Loucy (cell line): ENCODE data around the gene RAD51B.
"Not testable (repeated sequence)": the region's sequence is repeated elsewhere in the genome, so short reads cannot be mapped to it uniquely, and the experiment has no call there.

Experiments used
- H2AFZ ChIP-seq: fragments of 200-600 bp; sonication (generic); 2 replicates; pipeline ENCODE4 v1.6.0; 2016; ENCODE audit warnings: antibody characterized with exemption, mild to moderate bottlenecking, low read length, moderate library complexity
- H3F3A ChIP-seq: fragments of 200-600 bp; 2 replicates; pipeline ENCODE4 v1.6.0; 2016; ENCODE audit warnings: antibody characterized with exemption, low read depth, mild to moderate bottlenecking
- H3K27me3 ChIP-seq: fragments of 200-600 bp; sonication (generic); 2 replicates; pipeline ENCODE4 v1.6.1; 2014; ENCODE audit warnings: low read length, mild to moderate bottlenecking; ENCODE audit not compliant: insufficient read depth, poor library complexity, severe bottlenecking
- H3K36me3 ChIP-seq: fragments of 200-600 bp; sonication (generic); 2 replicates; pipeline ENCODE4 v1.6.1; 2016; ENCODE audit warnings: low read length; ENCODE audit not compliant: insufficient read depth
- H3K4me1 ChIP-seq: fragments of 200-600 bp; sonication (generic); 2 replicates; pipeline ENCODE4 v1.5.1; 2014; ENCODE audit warnings: low read length, mild to moderate bottlenecking; ENCODE audit not compliant: insufficient read depth, poor library complexity, severe bottlenecking
- H3K4me2 ChIP-seq: fragments of 200-600 bp; sonication (generic); 2 replicates; pipeline ENCODE4 v1.6.0; 2014; ENCODE audit warnings: antibody characterized with exemption, low read length, low read depth, mild to moderate bottlenecking; ENCODE audit not compliant: poor library complexity, severe bottlenecking
- H3K4me3 ChIP-seq: fragments of 200-600 bp; sonication (generic); 2 replicates; pipeline ENCODE4 v1.5.1; 2014; ENCODE audit warnings: low read length, mild to moderate bottlenecking, mixed read lengths; ENCODE audit not compliant: poor library complexity, severe bottlenecking
- H3K79me2 ChIP-seq: fragments of 200-600 bp; sonication (generic); 2 replicates; pipeline ENCODE4 v1.6.1; 2014; ENCODE audit warnings: low read length; ENCODE audit not compliant: insufficient read depth
- H3K9ac ChIP-seq: fragments of 200-600 bp; sonication (generic); 2 replicates; pipeline ENCODE4 v1.6.0; 2014; ENCODE audit warnings: mild to moderate bottlenecking, low read depth, low read length, moderate library complexity; ENCODE audit not compliant: poor library complexity, severe bottlenecking
- H3K9me2 ChIP-seq: fragments of 200-600 bp; sonication (generic); replicated peaks from 2 replicates; pipeline ENCODE4 v1.6.1; 2016; ENCODE audit warnings: low read depth, low read length, mixed read lengths
- H3K9me3 ChIP-seq: fragments of 200-600 bp; sonication (generic); 2 replicates; pipeline ENCODE4 v1.6.1; 2014; ENCODE audit warnings: mild to moderate bottlenecking, antibody characterized with exemption, low read length, low read depth; ENCODE audit not compliant: insufficient read depth
- H4K20me1 ChIP-seq: fragments of 200-600 bp; sonication (generic); 2 replicates; pipeline ENCODE4 v1.6.0; 2014; ENCODE audit warnings: antibody characterized with exemption, low read length, mild to moderate bottlenecking; ENCODE audit not compliant: insufficient read depth, poor library complexity, severe bottlenecking
- EZH2phosphoT487 ChIP-seq: fragments of 200-600 bp; IDR thresholded peaks from 2 replicates; pipeline ENCODE4 v1.6.1; 2018; ENCODE audit warnings: antibody characterized with exemption, mild to moderate bottlenecking, moderate library complexity, borderline replicate concordance
- TF ChIP-seq, protein P1 (sequence below): fragments of 200-600 bp; sonication (generic); conservative IDR thresholded peaks from 2 replicates; pipeline ENCODE4 v1.5.1; 2014; ENCODE audit warnings: mild to moderate bottlenecking, antibody characterized with exemption, low read length

The RAD51B gene

GRCh38 chr14:68427550-68427890, 607.9 kb downstream of the RAD51B start:
- H3F3A ChIP-seq: no peaks in the 10 kb centered on the region
- H3K4me3 ChIP-seq: no peak overlapping the region
- H3K9ac ChIP-seq: no peak overlapping the region
- TF ChIP-seq, protein P1, sequence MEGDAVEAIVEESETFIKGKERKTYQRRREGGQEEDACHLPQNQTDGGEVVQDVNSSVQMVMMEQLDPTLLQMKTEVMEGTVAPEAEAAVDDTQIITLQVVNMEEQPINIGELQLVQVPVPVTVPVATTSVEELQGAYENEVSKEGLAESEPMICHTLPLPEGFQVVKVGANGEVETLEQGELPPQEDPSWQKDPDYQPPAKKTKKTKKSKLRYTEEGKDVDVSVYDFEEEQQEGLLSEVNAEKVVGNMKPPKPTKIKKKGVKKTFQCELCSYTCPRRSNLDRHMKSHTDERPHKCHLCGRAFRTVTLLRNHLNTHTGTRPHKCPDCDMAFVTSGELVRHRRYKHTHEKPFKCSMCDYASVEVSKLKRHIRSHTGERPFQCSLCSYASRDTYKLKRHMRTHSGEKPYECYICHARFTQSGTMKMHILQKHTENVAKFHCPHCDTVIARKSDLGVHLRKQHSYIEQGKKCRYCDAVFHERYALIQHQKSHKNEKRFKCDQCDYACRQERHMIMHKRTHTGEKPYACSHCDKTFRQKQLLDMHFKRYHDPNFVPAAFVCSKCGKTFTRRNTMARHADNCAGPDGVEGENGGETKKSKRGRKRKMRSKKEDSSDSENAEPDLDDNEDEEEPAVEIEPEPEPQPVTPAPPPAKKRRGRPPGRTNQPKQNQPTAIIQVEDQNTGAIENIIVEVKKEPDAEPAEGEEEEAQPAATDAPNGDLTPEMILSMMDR: no peak
- no peak for TF ChIP-seq EZH2phosphoT487
- no peak overlapping the region for H3K4me2 ChIP-seq
- H3K9me2 ChIP-seq: no peaks in the 10 kb centered on the region
- H3K79me2 ChIP-seq: no peaks in the 10 kb centered on the region
- no peaks in the 10 kb centered on the region for H3K27me3 ChIP-seq
- H3K36me3 ChIP-seq: no peaks in the 10 kb centered on the region
- no peaks in the 10 kb centered on the region for H3K9me3 ChIP-seq
- H2AFZ ChIP-seq: no peak overlapping the region
- H4K20me1 ChIP-seq: no peaks in the 10 kb centered on the region
- peaks cover 7% of the 10 kb centered on the region for H3K4me1 ChIP-seq

- H2AFZ ChIP-seq, H3K36me3 ChIP-seq, H3K9me3 ChIP-seq, H3K79me2 ChIP-seq, H3K4me1 ChIP-seq, H3K9ac ChIP-seq, H3F3A ChIP-seq, H3K4me3 ChIP-seq, H3K27me3 ChIP-seq, H3K9me2 ChIP-seq, H3K4me2 ChIP-seq, H4K20me1 ChIP-seq: not testable (repeated sequence)
These were observed 609.3 kb downstream of the RAD51B start for GRCh38 chr14:68428900-68429299.

- not testable (repeated sequence) for H3K27me3 ChIP-seq, H3K9me2 ChIP-seq, H3K4me1 ChIP-seq, H3K79me2 ChIP-seq, H4K20me1 ChIP-seq, H3K4me3 ChIP-seq, H3K36me3 ChIP-seq, H3K4me2 ChIP-seq, H2AFZ ChIP-seq, H3F3A ChIP-seq, H3K9ac ChIP-seq, H3K9me3 ChIP-seq
These were observed 614.6 kb downstream of the RAD51B start for GRCh38 chr14:68434173-68434572.

DNA sequence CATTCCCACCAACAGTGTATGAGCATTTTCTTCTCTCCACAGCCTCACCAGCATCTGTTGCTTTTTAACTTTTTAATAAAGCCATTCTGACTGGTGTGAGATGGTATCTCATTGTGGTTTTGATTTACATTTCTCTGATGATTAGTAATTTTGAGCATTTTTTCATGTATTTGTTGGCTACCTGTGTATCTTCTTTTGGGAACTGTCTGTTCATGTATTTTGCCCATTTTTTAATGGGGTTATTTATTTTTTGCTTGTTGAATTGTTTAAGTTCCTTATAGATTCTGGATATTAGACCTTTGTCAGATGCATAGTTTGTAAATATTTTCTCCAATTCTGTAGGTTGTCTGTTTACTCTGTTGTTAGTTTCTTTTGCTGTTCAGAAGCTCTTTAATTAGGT, 616.1 kb downstream of the RAD51B start:
- H3K36me3 ChIP-seq, H3K4me1 ChIP-seq, H4K20me1 ChIP-seq, H3K4me2 ChIP-seq, H3K79me2 ChIP-seq, H3K9me3 ChIP-seq, H3K9ac ChIP-seq, H3K4me3 ChIP-seq, H3F3A ChIP-seq, H3K9me2 ChIP-seq, H2AFZ ChIP-seq, H3K27me3 ChIP-seq: not testable (repeated sequence)

GRCh38 chr14:68439676-68440075, 620.1 kb downstream of the RAD51B start:
- Histone ChIP-seq H3F3A (no peaks in the 10 kb centered on the region), H3K27me3 (no peaks in the 10 kb centered on the region), H3K9ac (no peak overlapping the region), H3K79me2 (no peaks in the 10 kb centered on the region), H3K9me2 (no peaks in the 10 kb centered on the region), H3K9me3 (peaks cover 4% of the 10 kb centered on the region; the same call in 1 of the 2 replicates), H3K4me1 (peaks cover 26% of the 10 kb centered on the region), H3K4me3 (no peak overlapping the region), H4K20me1 (no peaks in the 10 kb centered on the region), H3K36me3 (no peaks in the 10 kb centered on the region), H3K4me2 (no peak overlapping the region), H2AFZ (no peak overlapping the region)
- no peak for TF ChIP-seq EZH2phosphoT487
- TF ChIP-seq, protein P1: no peak
